ENCODE measurements around the gene PCBP4.

- TF ChIP-seq CTCF (IDR thresholded peaks at IDR 0.05) (no peak), POLR2AphosphoS5 (IDR thresholded peaks at IDR 0.05) (no peak), POLR2A (IDR thresholded peaks at IDR 0.05) (no peak), EP300 (IDR thresholded peaks at IDR 0.05) (no peak)
Observed at GRCh38 chr3:51949121-51949520, 18.1 kb downstream of the PCBP4 start.
